ENCODE measurements around the gene FGFR4. TPM values are rescaled to one million over a fixed set of nuclear protein-coding genes. Genes with fewer than 3 reads are reported as not detected.

Gene FGFR4
- polyA plus RNA-seq, 6 donors from 2014 or later = 0.39 to 0.58 TPM; not detected in 4

GRCh38 chr5:177089825-177090641, 3.3 kb downstream of the FGFR4 start:
- Mint-ChIP-seq H3K4me3 (no peak overlapping the region), H3K27ac (no peak overlapping the region), H3K9me3 (no peaks in the 10 kb centered on the region), H3K27me3 (peaks cover 0 to 8% (median 4%) of the 10 kb centered on the region in 3 donors), H3K36me3 (no peaks in the 10 kb centered on the region), H3K4me1 (peaks cover 10 to 21% (median 16%) of the 10 kb centered on the region in 3 donors)
- no peak for DNase-seq
- no peak for ATAC-seq (ENCODE audit: low read depth in 2 of 2)

DNA sequence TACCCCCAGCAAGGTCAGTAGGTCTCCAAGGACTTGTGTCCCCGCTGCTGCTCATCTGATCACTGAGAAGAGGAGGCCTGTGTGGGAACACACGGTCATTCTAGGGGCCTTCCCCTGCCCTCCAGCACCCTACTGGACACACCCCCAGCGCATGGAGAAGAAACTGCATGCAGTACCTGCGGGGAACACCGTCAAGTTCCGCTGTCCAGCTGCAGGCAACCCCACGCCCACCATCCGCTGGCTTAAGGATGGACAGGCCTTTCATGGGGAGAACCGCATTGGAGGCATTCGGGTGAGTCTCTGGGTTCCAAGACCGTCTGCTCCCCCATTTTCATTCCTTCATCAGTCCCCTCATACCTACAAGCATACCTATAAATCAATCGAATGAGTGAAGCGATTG, 4.1 kb downstream of the FGFR4 start:
- H3K4me3 Mint-ChIP-seq = no peak overlapping the region
- no peak overlapping the region for H3K27ac Mint-ChIP-seq
- H3K9me3 Mint-ChIP-seq = no peaks in the 10 kb centered on the region
- ATAC-seq (ENCODE audit: low read depth in 2 of 2) (no peak), DNase-seq (no peak)
- H3K36me3 Mint-ChIP-seq = no peaks in the 10 kb centered on the region
- peaks cover 8 to 13% (median 10%) of the 10 kb centered on the region in 3 donors for H3K4me1 Mint-ChIP-seq
- H3K27me3 Mint-ChIP-seq = peaks cover 0 to 8% (median 4%) of the 10 kb centered on the region in 3 donors

DNA sequence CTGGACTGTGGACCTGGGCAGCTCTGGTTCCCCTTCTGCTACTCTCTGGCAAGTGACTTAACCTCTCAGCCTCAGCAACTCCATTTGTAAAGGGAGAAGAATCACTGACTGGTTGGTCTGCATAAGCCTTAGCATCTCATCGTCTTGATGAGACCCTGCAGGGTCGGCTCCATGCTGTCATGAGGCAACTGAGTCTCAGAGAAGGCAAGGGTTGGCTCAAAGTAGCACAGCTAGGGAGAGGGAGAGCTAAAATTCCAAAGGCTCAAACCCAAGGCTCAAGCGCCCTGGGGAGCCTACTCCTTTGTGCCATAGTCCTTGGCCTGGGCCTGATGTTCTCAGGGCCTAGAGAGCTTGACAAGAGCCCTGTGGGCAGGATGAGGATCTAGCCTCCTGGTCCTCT, 4.5 kb downstream of the FGFR4 start:
- H3K4me3 Mint-ChIP-seq = no peak overlapping the region
- no peaks in the 10 kb centered on the region for H3K36me3 Mint-ChIP-seq
- ATAC-seq (ENCODE audit: low read depth in 2 of 2) (no peak), DNase-seq (no peak)
- peaks cover 4 to 9% (median 6%) of the 10 kb centered on the region in 3 donors for H3K4me1 Mint-ChIP-seq
- no peaks in the 10 kb centered on the region for H3K9me3 Mint-ChIP-seq
- peaks cover 0 to 8% (median 4%) of the 10 kb centered on the region in 3 donors for H3K27me3 Mint-ChIP-seq
- no peak overlapping the region for H3K27ac Mint-ChIP-seq

DNA sequence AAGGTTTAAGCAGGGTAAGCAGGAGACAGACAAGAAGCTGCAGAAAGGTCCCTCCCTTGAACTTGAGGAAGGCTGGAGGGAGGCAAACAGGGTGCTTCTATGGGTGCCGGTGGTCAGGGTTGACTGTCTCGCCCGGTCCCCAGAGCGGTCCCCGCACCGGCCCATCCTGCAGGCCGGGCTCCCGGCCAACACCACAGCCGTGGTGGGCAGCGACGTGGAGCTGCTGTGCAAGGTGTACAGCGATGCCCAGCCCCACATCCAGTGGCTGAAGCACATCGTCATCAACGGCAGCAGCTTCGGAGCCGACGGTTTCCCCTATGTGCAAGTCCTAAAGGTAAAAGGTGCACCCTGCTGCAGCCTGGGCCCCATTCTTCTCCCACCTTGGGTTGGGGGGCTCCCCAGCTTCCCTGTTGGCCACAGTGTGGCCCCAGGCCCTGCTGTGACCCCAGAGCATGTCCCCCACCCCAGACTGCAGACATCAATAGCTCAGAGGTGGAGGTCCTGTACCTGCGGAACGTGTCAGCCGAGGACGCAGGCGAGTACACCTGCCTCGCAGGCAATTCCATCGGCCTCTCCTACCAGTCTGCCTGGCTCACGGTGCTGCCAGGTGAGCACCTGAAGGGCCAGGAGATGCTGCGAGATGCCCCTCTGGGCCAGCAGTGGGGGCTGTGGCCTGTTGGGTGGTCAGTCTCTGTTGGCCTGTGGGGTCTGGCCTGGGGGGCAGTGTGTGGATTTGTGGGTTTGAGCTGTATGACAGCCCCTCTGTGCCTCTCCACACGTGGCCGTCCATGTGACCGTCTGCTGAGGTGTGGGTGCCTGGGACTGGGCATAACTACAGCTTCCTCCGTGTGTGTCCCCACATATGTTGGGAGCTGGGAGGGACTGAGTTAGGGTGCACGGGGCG, 5.7 kb downstream of the FGFR4 start:
- Mint-ChIP-seq H3K4me3 (no peak overlapping the region), H3K36me3 (no peaks in the 10 kb centered on the region), H3K4me1 (peaks cover under 1 to 7% (median 6%) of the 10 kb centered on the region in 3 donors), H3K27ac (peak overlapping the region in 1 of 6 donors; percentile 63), H3K27me3 (peaks cover 0 to 6% (median 4%) of the 10 kb centered on the region in 3 donors), H3K9me3 (no peaks in the 10 kb centered on the region)
- ATAC-seq (ENCODE audit: low read depth in 2 of 2) (no peak), DNase-seq (no peak)

GRCh38 chr5:177093082-177093712, 6.5 kb downstream of the FGFR4 start:
- Mint-ChIP-seq H3K27ac (no peak overlapping the region), H3K4me1 (peaks cover 0 to 5% (median 4%) of the 10 kb centered on the region in 3 donors), H3K27me3 (peaks cover 0 to 4% (median 0%) of the 10 kb centered on the region in 3 donors), H3K36me3 (no peaks in the 10 kb centered on the region), H3K9me3 (no peaks in the 10 kb centered on the region), H3K4me3 (no peak overlapping the region)
- ATAC-seq (ENCODE audit: low read depth in 2 of 2) (no peak), DNase-seq (no peak)

GRCh38 chr5:177093803-177094202, 7.1 kb downstream of the FGFR4 start:
- Mint-ChIP-seq H3K27me3 (peaks cover 0 to 2% (median 0%) of the 10 kb centered on the region in 3 donors), H3K4me1 (peaks cover 0 to 5% (median 4%) of the 10 kb centered on the region in 3 donors), H3K36me3 (no peaks in the 10 kb centered on the region), H3K9me3 (no peaks in the 10 kb centered on the region), H3K4me3 (no peak overlapping the region), H3K27ac (no peak overlapping the region)
- DNase-seq = no peak
- no peak for ATAC-seq (ENCODE audit: low read depth in 2 of 2)

GRCh38 chr5:177094224-177095087, 7.7 kb downstream of the FGFR4 start:
- H3K36me3 Mint-ChIP-seq = no peaks in the 10 kb centered on the region
- H3K4me1 Mint-ChIP-seq = peaks cover 0 to 5% (median 4%) of the 10 kb centered on the region in 3 donors
- no peaks in the 10 kb centered on the region for H3K27me3 Mint-ChIP-seq
- ATAC-seq (ENCODE audit: low read depth in 2 of 2) (no peak), DNase-seq (no peak)
- H3K27ac Mint-ChIP-seq = peak overlapping the region in 1 of 6 donors; percentile 52
- no peaks in the 10 kb centered on the region for H3K9me3 Mint-ChIP-seq
- peak overlapping the region in 1 of 8 donors; percentile 9 for H3K4me3 Mint-ChIP-seq

- ATAC-seq (ENCODE audit: low read depth in 2 of 2) (no peak), DNase-seq (no peak)
- H3K36me3 Mint-ChIP-seq = no peaks in the 10 kb centered on the region
- H3K27me3 Mint-ChIP-seq = no peaks in the 10 kb centered on the region
- H3K4me1 Mint-ChIP-seq = peaks cover 5 to 7% (median 5%) of the 10 kb centered on the region in 3 donors
- H3K4me3 Mint-ChIP-seq = no peak overlapping the region
- H3K9me3 Mint-ChIP-seq = no peaks in the 10 kb centered on the region
- H3K27ac Mint-ChIP-seq = peak overlapping the region in 1 of 6 donors; percentile 37
Observed at GRCh38 chr5:177095088-177095669, 8.5 kb downstream of the FGFR4 start.

- no peaks in the 10 kb centered on the region for H3K36me3 Mint-ChIP-seq
- H3K4me1 Mint-ChIP-seq = peaks cover 5 to 7% (median 5%) of the 10 kb centered on the region in 3 donors
- H3K27me3 Mint-ChIP-seq = no peaks in the 10 kb centered on the region
- H3K27ac Mint-ChIP-seq = no peak overlapping the region
- no peak for ATAC-seq (ENCODE audit: low read depth in 2 of 2)
- H3K4me3 Mint-ChIP-seq = no peak overlapping the region
- DNase-seq = no peak
- H3K9me3 Mint-ChIP-seq = no peaks in the 10 kb centered on the region
Observed at GRCh38 chr5:177096162-177097015, 9.7 kb downstream of the FGFR4 start.

DNA sequence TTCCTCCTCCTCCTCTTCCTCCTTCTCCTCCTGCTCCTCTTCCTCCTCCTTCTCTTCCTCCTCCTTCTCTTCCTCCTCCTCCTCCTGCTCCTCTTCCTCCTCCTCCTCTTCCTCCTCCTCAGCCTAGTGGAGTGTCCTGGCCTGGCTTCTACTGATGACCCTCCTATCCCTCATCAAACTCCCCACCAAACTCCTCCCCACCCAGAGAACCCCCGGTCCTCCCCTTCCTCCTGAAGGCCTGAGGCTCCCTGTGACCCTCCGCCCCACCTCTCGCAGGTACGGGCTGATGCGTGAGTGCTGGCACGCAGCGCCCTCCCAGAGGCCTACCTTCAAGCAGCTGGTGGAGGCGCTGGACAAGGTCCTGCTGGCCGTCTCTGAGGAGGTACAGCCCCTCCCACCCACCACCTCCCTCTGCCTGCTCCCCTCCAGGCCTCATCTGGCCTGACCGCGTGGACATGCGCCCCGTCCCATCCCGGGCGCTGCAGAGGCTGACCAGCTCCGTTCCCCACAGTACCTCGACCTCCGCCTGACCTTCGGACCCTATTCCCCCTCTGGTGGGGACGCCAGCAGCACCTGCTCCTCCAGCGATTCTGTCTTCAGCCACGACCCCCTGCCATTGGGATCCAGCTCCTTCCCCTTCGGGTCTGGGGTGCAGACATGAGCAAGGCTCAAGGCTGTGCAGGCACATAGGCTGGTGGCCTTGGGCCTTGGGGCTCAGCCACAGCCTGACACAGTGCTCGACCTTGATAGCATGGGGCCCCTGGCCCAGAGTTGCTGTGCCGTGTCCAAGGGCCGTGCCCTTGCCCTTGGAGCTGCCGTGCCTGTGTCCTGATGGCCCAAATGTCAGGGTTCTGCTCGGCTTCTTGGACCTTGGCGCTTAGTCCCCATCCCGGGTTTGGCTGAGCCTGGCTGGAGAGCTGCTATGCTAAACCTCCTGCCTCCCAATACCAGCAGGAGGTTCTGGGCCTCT, 10.6 kb downstream of the FGFR4 start:
- ATAC-seq (ENCODE audit: low read depth in 2 of 2) (no peak), DNase-seq (no peak)
- Mint-ChIP-seq H3K4me3 (peak overlapping the region in 1 of 8 donors; percentile 57), H3K36me3 (no peaks in the 10 kb centered on the region), H3K27ac (no peak overlapping the region), H3K9me3 (no peaks in the 10 kb centered on the region), H3K4me1 (peaks cover 5 to 7% (median 5%) of the 10 kb centered on the region in 3 donors), H3K27me3 (no peaks in the 10 kb centered on the region)

- Mint-ChIP-seq H3K27ac (no peak overlapping the region), H3K36me3 (no peaks in the 10 kb centered on the region), H3K27me3 (no peaks in the 10 kb centered on the region), H3K4me3 (no peak overlapping the region), H3K4me1 (peaks cover 5 to 7% (median 5%) of the 10 kb centered on the region in 3 donors), H3K9me3 (no peaks in the 10 kb centered on the region)
- DNase-seq (no peak), ATAC-seq (ENCODE audit: low read depth in 2 of 2) (no peak)
Observed at GRCh38 chr5:177098120-177098469, 11.4 kb downstream of the FGFR4 start.

Measured in naive B cell (primary cell).